B cell (primary cell): ENCODE data around the gene TRIM54. TPM values are rescaled to one million over a fixed set of nuclear protein-coding genes. Genes with fewer than 3 reads are reported as not detected.

Source experiments
- ATAC-seq: fragments of 200-7000 bp; cut with Tn5 transposase; one replicate; pipeline ENCODE4 v1.10.0; 2021; ENCODE audit warnings: low read depth, mild to moderate bottlenecking, moderate number of reproducible peaks, moderate library complexity
- CTCF ChIA-PET: fragments of 350-600 bp; sonication (Branson Sonifier 250); formaldehyde crosslinking; loops from one replicate; lab custom pipeline; 2021; ENCODE audit warnings: antibody characterized with exemption, inconsistent platforms; lab: Charles Lee
- POLR2A ChIA-PET: fragments of 350-600 bp; sonication (Branson Sonifier 250); formaldehyde crosslinking; loops from one replicate; lab custom pipeline; 2021; ENCODE audit warnings: antibody characterized with exemption; lab: Charles Lee
- DNase-seq: peaks from one replicate; pipeline ENCODE4 v3.0.0; 2013
- H2AFZ ChIP-seq: 2 replicates; pipeline ENCODE4 v1.6.1; 2012; ENCODE audit warnings: mild to moderate bottlenecking, low read depth, low read length; ENCODE audit not compliant: insufficient read depth, poor library complexity, severe bottlenecking
- H3K27ac ChIP-seq, 2 donors: 1 replicate in 1 of 2; 2 replicates in 1 of 2; pipeline ENCODE4 v1.5.1; 2012 to 2013; ENCODE audit warnings: low read length in 2 of 2, mild to moderate bottlenecking in 2 of 2, moderate library complexity in 1 of 2
- H3K27me3 ChIP-seq, 4 experiments: fragments of 200-600 bp in 1 of 4; sonication (generic) in 1 of 4; replicated peaks in 1 of 4; 1 replicate in 2 of 4; 2 replicates in 2 of 4; pipeline versions ENCODE4 v1.6.1 to v1.7.0; 2013 to 2016; ENCODE audit warnings: low read length in 3 of 4, mild to moderate bottlenecking in 2 of 4, mixed read lengths in 1 of 4, moderate library complexity in 1 of 4; ENCODE audit not compliant: insufficient read depth in 4 of 4, control insufficient read depth in 3 of 4; ENCODE audit errors: control extremely low read depth in 1 of 4
- H3K36me3 ChIP-seq, 2 experiments: replicated peaks in 1 of 2; 1 replicate in 1 of 2; 2 replicates in 1 of 2; pipeline versions ENCODE4 v1.6.1 to v1.7.1; 2013; ENCODE audit warnings: low read length in 1 of 2; ENCODE audit not compliant: insufficient read depth in 2 of 2, control insufficient read depth in 1 of 2; ENCODE audit errors: control extremely low read depth in 1 of 2, extremely low read depth in 1 of 2
- H3K4me1 ChIP-seq, 2 donors: fragments of 200-600 bp in 1 of 2; sonication (generic) in 1 of 2; 1 replicate in 1 of 2; 2 replicates in 1 of 2; pipeline versions ENCODE4 v1.5.1 to v1.6.1; 2013 to 2017; ENCODE audit warnings: low read length in 2 of 2; ENCODE audit not compliant: control insufficient read depth in 2 of 2, insufficient read depth in 2 of 2
- H3K4me2 ChIP-seq: replicated peaks from 2 replicates; pipeline ENCODE3; 2012; ENCODE audit warnings: mild to moderate bottlenecking, low read depth, low read length; ENCODE audit not compliant: poor library complexity, severe bottlenecking
- H3K4me3 ChIP-seq, 5 experiments: fragments of 200-600 bp in 1 of 5; sonication (generic) in 1 of 5; 1 replicate in 3 of 5; 2 replicates in 2 of 5; pipeline versions ENCODE4 v1.5.1 to v1.7.0; 2011 to 2016; ENCODE audit warnings: low read length in 4 of 5, mild to moderate bottlenecking in 4 of 5, low read depth in 2 of 5, control low read depth in 1 of 5, moderate library complexity in 1 of 5; ENCODE audit not compliant: insufficient read depth in 1 of 5; ENCODE audit errors: control extremely low read depth in 1 of 5, extremely low read depth in 1 of 5
- H3K79me2 ChIP-seq: fragments of 200-600 bp; sonication (generic); one replicate; pipeline ENCODE4 v1.6.0; 2016; ENCODE audit warnings: low read length; ENCODE audit not compliant: control insufficient read depth, insufficient read depth
- H3K9ac ChIP-seq: fragments of 200-600 bp; sonication (generic); 2 replicates; pipeline ENCODE4 v1.6.1; 2017; ENCODE audit warnings: mild to moderate bottlenecking, low read length, moderate library complexity
- H3K9me3 ChIP-seq, 3 donors: one replicate each; pipeline versions ENCODE4 v1.6.1 to v1.7.1; 2013; ENCODE audit warnings: low read length in 2 of 3; ENCODE audit not compliant: control insufficient read depth in 2 of 3, insufficient read depth in 1 of 3; ENCODE audit errors: control extremely low read depth in 1 of 3
- H4K20me1 ChIP-seq: 2 replicates; pipeline ENCODE4 v1.6.0; 2012; ENCODE audit warnings: mild to moderate bottlenecking, low read length; ENCODE audit not compliant: insufficient read depth, control insufficient read depth, poor library complexity, severe bottlenecking
- H3K27ac Mint-ChIP-seq: one replicate; pipeline ENCODE4 v1.8.0; 2021; ENCODE audit warnings: mixed read lengths
- H3K27me3 Mint-ChIP-seq: one replicate; pipeline ENCODE4 v1.8.0; 2021; ENCODE audit warnings: mixed read lengths
- H3K4me1 Mint-ChIP-seq: one replicate; pipeline ENCODE4 v1.8.0; 2021; ENCODE audit warnings: mixed read lengths
- H3K4me3 Mint-ChIP-seq: one replicate; pipeline ENCODE4 v1.8.0; 2021; ENCODE audit warnings: mixed read lengths
- H3K9me3 Mint-ChIP-seq: one replicate; pipeline ENCODE4 v1.8.0; 2022; ENCODE audit warnings: mixed read lengths; ENCODE audit not compliant: insufficient read depth
- CTCF ChIP-seq: fragments of 200-600 bp; IDR thresholded peaks from one replicate; pipeline ENCODE4 v1.8.0; 2022; ENCODE audit warnings: antibody characterized with exemption, mild to moderate bottlenecking
- EZH2 ChIP-seq: IDR thresholded peaks from 2 replicates; pipeline ENCODE4 v1.6.1; 2012; ENCODE audit warnings: borderline replicate concordance, low read depth, mild to moderate bottlenecking, moderate library complexity, low read length; ENCODE audit not compliant: insufficient read depth, poor library complexity, severe bottlenecking
- WGBS: methylation state at CpG from one replicate; pipeline ENCODE4 v1.1.5; 2013; ENCODE audit warnings: missing lambda C conversion rate; ENCODE audit not compliant: insufficient coverage; 5-methylcytosine and 5-hydroxymethylcytosine counted together
- intact Hi-C: fragments of 100-400 bp; cut with micrococcal nuclease; formaldehyde crosslinking; loops from one replicate; pipeline ENCODE4 v1.10.0; 2022
- polyA plus RNA-seq: library from polyadenylated mRNA; depleted of rRNA; stranded (reverse); fragments of >200 nt; gene quantifications from 2 replicates; pipeline ENCODE4 v1.2.3, GENCODE V29; 2012
- total RNA-seq, 2 donors: library from RNA; stranded (reverse); fragments of 120-200 nt in 1 of 2; gene quantifications; 1 replicate in 1 of 2; 2 replicates in 1 of 2; pipeline versions ENCODE4 v1.2.3 to v1.2.4, GENCODE V29; 2013 to 2022

TRIM54 gene
- total and polyA plus RNA-seq, 2 donors (not counting 1 experiment from before 2014, with no cell fraction given) = not detected

DNA sequence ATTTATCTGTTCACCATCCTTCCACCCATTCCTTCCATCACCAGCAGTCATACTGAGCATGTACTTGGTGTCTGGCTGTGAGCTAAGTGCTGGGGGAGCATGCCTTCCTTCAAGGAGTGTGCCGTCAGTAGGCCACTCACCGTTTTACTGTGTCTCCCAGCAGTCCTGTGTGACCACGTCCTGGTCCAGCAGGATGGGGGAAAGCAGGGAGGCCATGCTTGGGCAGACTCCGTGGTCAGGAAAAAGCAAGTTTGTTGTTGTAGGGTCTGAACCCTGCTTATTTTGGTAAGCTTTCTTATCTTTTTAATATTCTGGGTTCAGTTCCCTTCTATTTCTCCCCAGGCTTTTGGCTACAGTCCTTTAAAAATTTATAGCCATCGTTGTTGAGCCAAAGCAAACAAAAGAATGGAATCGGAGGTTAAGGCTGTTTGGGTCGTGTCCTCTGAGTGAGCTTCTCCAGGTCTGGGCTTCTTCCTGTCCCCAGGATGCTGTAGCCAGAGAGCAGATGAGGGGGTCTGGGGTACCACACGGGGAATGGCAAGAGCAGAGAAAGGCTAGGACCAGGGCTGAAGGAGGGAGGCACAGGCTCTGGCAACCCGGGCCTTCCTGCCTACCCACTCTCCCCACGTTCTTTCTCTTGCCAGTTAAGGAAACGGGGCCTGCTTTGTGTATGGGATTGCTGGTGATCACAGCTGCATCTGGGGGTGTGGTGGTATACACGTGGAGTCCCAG lies 32.9 kb upstream of the TRIM54 start:
- intact Hi-C loops = no loop called here
- no peak overlapping the region for H3K4me3 ChIP-seq
- H3K27ac ChIP-seq = no peak overlapping the region
- H3K36me3 ChIP-seq = no peaks in the 10 kb centered on the region
- CTCF ChIA-PET = interaction anchor here (1.0 to 1.8 kb wide), 3 partner anchors 30 to 289 kb away, joined by 3 to 6 read pairs (median 6); no protein-coding TSS in a partner anchor
- POLR2A ChIA-PET = no interaction called here
- peaks cover 0 to 4% (median 0%) of the 10 kb centered on the region in 3 donors for H3K9me3 ChIP-seq
- peaks cover 0 to 5% of the 10 kb centered on the region in 2 donors for H3K4me1 ChIP-seq
- H3K9me3 Mint-ChIP-seq = no peaks in the 10 kb centered on the region
- H3K27me3 Mint-ChIP-seq = peaks cover 30% of the 10 kb centered on the region
- no peaks in the 10 kb centered on the region for H3K79me2 ChIP-seq
- TF ChIP-seq EZH2 (no peak), CTCF (no peak)
- WGBS = 71% methylated on average over 4 of the region's 12 CpGs
- H3K4me1 Mint-ChIP-seq = no peaks in the 10 kb centered on the region
- peaks cover 0 to 23% (median 9%) of the 10 kb centered on the region in 4 experiments for H3K27me3 ChIP-seq
- no peak overlapping the region for H3K4me2 ChIP-seq
- H2AFZ ChIP-seq = no peak overlapping the region
- H4K20me1 ChIP-seq = no peaks in the 10 kb centered on the region
- DNase-seq = no peak
- ATAC-seq = no peak
- H3K27ac Mint-ChIP-seq = no peak overlapping the region
- H3K9ac ChIP-seq = no peak overlapping the region
- H3K4me3 Mint-ChIP-seq = no peak overlapping the region
